GM12801 (cell line): Measurements from ENCODE around the gene HMCN2.

Source experiments
- CTCF ChIP-seq: IDR thresholded peaks from one replicate; pipeline ENCODE4 v1.5.1; 2011; ENCODE audit warnings: control low read depth; ENCODE audit not compliant: insufficient read length; ENCODE audit errors: extremely low read depth

Gene HMCN2

GRCh38 chr9:130226112-130226511 is 39.4 kb upstream of the HMCN2 start:
- no peak for TF ChIP-seq CTCF

- TF ChIP-seq CTCF = no peak
Observed at GRCh38 chr9:130227833-130228232, 37.7 kb upstream of the HMCN2 start.

- TF ChIP-seq CTCF = no peak
Observed at GRCh38 chr9:130229759-130230158, 35.8 kb upstream of the HMCN2 start.

GRCh38 chr9:130230631-130231030 is 34.9 kb upstream of the HMCN2 start:
- TF ChIP-seq CTCF = no peak

GRCh38 chr9:130232899-130233586 is 32.5 kb upstream of the HMCN2 start:
- no peak for TF ChIP-seq CTCF

GRCh38 chr9:130233587-130233945 is 32.0 kb upstream of the HMCN2 start:
- no peak for TF ChIP-seq CTCF

GRCh38 chr9:130234340-130235260 is 31.0 kb upstream of the HMCN2 start:
- TF ChIP-seq CTCF = no peak
